ENCODE measurements around the gene ERICH3. TPM values are rescaled to one million over a fixed set of nuclear protein-coding genes. Genes with fewer than 3 reads are reported as not detected.

The ERICH3 gene
- 0.24 and 0.29 TPM in 2 replicates for total RNA-seq (ENCODE audit: low replicate concordance)
- long read RNA-seq, result 0 reads

DNA sequence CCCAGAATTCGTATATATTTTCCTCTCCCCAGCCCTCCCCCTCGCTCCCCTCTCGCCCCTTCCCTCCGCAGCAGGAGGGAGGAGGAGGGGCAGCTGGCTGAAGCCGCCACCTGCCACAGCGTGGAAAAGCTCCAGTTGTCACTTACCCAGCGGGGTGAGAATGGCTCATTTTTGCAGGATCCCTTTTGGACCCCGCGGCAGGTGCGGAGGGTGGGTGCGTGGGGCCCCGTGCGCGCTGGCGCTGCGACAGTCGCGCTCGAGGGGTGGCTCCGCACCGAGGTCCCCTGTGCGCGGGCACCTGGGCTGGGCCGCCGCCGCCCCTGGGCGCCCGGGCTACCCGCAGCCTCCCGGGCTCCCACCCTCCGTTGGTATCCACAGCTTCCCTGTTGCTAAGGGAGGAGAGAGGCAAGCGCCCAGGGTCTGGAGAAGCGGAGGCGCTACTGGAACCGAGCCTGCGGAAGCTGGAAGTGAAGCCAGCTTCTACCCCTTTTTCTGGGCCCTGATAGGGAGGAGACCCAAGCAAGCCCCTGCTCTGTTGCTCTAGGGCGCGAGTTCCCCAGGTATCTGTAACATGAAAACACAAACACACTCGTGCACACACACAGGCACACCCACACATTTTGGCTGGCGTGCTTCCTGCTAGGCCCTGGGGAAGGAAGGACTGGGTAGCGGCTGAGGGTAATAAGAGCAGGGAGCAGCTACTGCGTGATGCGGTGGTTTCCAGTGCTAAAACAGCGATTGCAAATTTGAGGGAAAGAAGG, at the start of gene ERICH3:
ERICH3 (minus strand) TSS at position 442 of the 761 bp plus-strand sequence; CDS start at position 169, 273 bp downstream.
- Mint-ChIP-seq H3K9me3 (peaks cover 10% of the 10 kb centered on the region), H3K27ac (no peak within 1 kb of the TSS), H3K4me1 (ENCODE audit: unreplicated experiment) (no peaks in the 10 kb centered on the region), H3K36me3 (peaks cover 4% of the 10 kb centered on the region), H3K27me3 (peaks cover 46% of the 10 kb centered on the region), H3K4me3 (peak within 1 kb of the TSS; percentile 81)
- TF ChIP-seq, protein P1, sequence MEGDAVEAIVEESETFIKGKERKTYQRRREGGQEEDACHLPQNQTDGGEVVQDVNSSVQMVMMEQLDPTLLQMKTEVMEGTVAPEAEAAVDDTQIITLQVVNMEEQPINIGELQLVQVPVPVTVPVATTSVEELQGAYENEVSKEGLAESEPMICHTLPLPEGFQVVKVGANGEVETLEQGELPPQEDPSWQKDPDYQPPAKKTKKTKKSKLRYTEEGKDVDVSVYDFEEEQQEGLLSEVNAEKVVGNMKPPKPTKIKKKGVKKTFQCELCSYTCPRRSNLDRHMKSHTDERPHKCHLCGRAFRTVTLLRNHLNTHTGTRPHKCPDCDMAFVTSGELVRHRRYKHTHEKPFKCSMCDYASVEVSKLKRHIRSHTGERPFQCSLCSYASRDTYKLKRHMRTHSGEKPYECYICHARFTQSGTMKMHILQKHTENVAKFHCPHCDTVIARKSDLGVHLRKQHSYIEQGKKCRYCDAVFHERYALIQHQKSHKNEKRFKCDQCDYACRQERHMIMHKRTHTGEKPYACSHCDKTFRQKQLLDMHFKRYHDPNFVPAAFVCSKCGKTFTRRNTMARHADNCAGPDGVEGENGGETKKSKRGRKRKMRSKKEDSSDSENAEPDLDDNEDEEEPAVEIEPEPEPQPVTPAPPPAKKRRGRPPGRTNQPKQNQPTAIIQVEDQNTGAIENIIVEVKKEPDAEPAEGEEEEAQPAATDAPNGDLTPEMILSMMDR (conservative IDR thresholded peaks at IDR 0.05), result no peak
- no peak for DNase-seq (ENCODE audit: extremely low spot score, unreplicated experiment)

DNA sequence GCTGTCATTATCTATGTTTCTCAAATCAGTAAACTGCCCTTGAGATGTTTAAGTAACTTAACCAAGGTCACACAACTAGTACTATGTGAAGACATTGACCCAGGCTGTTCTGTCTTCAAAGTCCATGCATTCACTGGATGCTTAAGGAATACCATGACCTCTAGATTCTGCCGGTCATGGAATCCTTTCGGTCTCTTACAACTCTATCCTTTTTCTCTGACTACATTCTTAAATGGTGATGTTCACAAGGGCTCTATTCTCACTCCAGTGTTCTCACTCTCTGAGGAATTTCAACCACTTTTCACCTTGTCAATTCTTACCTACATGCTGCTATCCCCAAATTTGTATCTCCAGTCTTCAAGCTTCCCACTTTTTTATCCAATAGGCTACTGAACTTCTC, 44.0 kb upstream of the ERICH3 start:
- TF ChIP-seq, protein P1 (conservative IDR thresholded peaks at IDR 0.05), result no peak
- H3K36me3 Mint-ChIP-seq, result peaks cover 5% of the 10 kb centered on the region
- DNase-seq (ENCODE audit: extremely low spot score, unreplicated experiment), result no peak
- no peak overlapping the region for H3K27ac Mint-ChIP-seq
- H3K4me3 Mint-ChIP-seq, result no peak overlapping the region
- H3K27me3 Mint-ChIP-seq, result no peaks in the 10 kb centered on the region
- peaks cover 7% of the 10 kb centered on the region for H3K4me1 Mint-ChIP-seq (ENCODE audit: unreplicated experiment)
- no peaks in the 10 kb centered on the region for H3K9me3 Mint-ChIP-seq

GRCh38 chr1:74716822-74717221, 43.2 kb upstream of the ERICH3 start:
- Mint-ChIP-seq H3K4me1 (ENCODE audit: unreplicated experiment) (peaks cover 7% of the 10 kb centered on the region), H3K36me3 (peaks cover 5% of the 10 kb centered on the region), H3K27ac (no peak overlapping the region), H3K9me3 (no peaks in the 10 kb centered on the region), H3K4me3 (no peak overlapping the region), H3K27me3 (no peaks in the 10 kb centered on the region)
- TF ChIP-seq, protein P1 (conservative IDR thresholded peaks at IDR 0.05), result no peak
- no peak for DNase-seq (ENCODE audit: extremely low spot score, unreplicated experiment)

- no peak overlapping the region for H3K4me3 Mint-ChIP-seq
Measured at GRCh38 chr1:74715806-74716205, 42.2 kb upstream of the ERICH3 start.

GRCh38 chr1:74715236-74715502, 41.6 kb upstream of the ERICH3 start:
- Mint-ChIP-seq H3K9me3 (no peaks in the 10 kb centered on the region), H3K4me3 (no peak overlapping the region), H3K27ac (no peak overlapping the region), H3K36me3 (no peaks in the 10 kb centered on the region), H3K4me1 (ENCODE audit: unreplicated experiment) (peaks cover 7% of the 10 kb centered on the region), H3K27me3 (no peaks in the 10 kb centered on the region)
- DNase-seq (ENCODE audit: extremely low spot score, unreplicated experiment), result no peak
- TF ChIP-seq, protein P1 (conservative IDR thresholded peaks at IDR 0.05), result no peak

More at GRCh38 chr1:74715806-74716205, 42.2 kb upstream of the ERICH3 start:
- DNase-seq (ENCODE audit: extremely low spot score, unreplicated experiment), result no peak
- Mint-ChIP-seq H3K9me3 (no peaks in the 10 kb centered on the region), H3K27ac (no peak overlapping the region), H3K4me1 (ENCODE audit: unreplicated experiment) (peaks cover 7% of the 10 kb centered on the region), H3K36me3 (peaks cover 2% of the 10 kb centered on the region), H3K27me3 (no peaks in the 10 kb centered on the region)
- TF ChIP-seq, protein P1 (conservative IDR thresholded peaks at IDR 0.05), result no peak
